Fibroblast of the aortic adventitia (primary cell): ENCODE measurements around the gene SYT14. TPM values are rescaled to one million over a fixed set of nuclear protein-coding genes. Genes with fewer than 3 reads are reported as not detected.
"Not testable (repeated sequence)": the region's sequence is repeated elsewhere in the genome, so short reads cannot be mapped to it uniquely, and the experiment has no call there.

Experiments used
- DNase-seq: peaks from one replicate; pipeline ENCODE4 v3.0.0-alpha.2; 2010; ENCODE audit warnings: low read depth
- H3K4me3 ChIP-seq: 2 replicates; pipeline ENCODE4 v1.5.1; 2011; ENCODE audit warnings: low read depth, mild to moderate bottlenecking, control low read depth, low read length, moderate library complexity
- total RNA-seq: library from RNA; depleted of rRNA; stranded (reverse); fragments of >200 nt; gene quantifications from 2 replicates; pipeline ENCODE4 v1.2.3, GENCODE V29; 2012; ENCODE audit warnings: low replicate concordance
- TF ChIP-seq, protein P1 (sequence below): IDR thresholded peaks from 2 replicates; pipeline ENCODE4 v1.5.1; 2011; ENCODE audit warnings: mild to moderate bottlenecking, low read length, control low read depth, inconsistent platforms; ENCODE audit not compliant: insufficient read depth

Gene SYT14
- total RNA-seq, 1 donor: 35.0 TPM

DNA sequence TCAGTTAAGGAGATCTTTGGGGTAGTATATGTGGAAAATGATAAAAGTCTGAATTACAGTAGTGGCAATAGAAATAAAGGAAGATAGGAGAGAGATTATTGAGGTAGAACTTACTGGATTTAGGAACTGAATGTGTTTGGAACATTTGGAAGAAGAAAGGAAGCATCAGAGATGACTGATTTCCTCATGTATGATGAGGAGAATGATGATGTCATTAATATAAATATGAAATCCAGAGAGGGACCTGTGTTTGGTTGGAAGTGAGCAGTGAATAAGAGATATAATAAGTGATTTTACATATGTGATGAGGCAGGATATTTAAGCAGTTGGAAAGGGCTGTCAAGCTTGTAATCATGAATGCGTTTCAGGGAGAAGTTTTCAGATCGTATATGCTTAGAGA lies 86.3 kb downstream of the SYT14 start:
- TF ChIP-seq, protein P1, sequence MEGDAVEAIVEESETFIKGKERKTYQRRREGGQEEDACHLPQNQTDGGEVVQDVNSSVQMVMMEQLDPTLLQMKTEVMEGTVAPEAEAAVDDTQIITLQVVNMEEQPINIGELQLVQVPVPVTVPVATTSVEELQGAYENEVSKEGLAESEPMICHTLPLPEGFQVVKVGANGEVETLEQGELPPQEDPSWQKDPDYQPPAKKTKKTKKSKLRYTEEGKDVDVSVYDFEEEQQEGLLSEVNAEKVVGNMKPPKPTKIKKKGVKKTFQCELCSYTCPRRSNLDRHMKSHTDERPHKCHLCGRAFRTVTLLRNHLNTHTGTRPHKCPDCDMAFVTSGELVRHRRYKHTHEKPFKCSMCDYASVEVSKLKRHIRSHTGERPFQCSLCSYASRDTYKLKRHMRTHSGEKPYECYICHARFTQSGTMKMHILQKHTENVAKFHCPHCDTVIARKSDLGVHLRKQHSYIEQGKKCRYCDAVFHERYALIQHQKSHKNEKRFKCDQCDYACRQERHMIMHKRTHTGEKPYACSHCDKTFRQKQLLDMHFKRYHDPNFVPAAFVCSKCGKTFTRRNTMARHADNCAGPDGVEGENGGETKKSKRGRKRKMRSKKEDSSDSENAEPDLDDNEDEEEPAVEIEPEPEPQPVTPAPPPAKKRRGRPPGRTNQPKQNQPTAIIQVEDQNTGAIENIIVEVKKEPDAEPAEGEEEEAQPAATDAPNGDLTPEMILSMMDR: no peak
- H3K4me3 ChIP-seq: no peak overlapping the region
- DNase-seq: no peak

DNA sequence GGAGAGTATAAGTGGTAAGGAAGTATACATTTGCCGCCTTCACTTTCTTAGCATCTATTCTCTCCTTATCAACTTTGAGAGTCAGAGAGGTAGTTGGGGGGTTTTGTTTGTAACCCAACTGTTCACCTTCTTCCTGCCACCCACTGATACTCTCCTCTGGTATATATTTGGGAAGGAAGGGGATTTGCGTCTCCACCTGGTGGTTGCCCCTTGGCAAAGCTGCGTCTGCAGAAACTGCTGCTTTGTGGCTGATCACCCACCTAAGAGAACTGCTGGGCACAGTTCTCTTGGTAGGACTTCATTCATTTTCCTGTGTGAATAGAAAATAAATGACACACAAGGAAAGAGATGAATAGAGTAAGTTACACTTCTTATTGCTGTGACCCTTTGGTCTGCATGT lies 87.0 kb downstream of the SYT14 start:
- TF ChIP-seq, protein P1: no peak
- no peak overlapping the region for H3K4me3 ChIP-seq
- DNase-seq: no peak

- no peak overlapping the region for H3K4me3 ChIP-seq
- TF ChIP-seq, protein P1: peak; percentile 15
- DNase-seq: no peak
Observed at GRCh38 chr1:210025870-210026269, 87.9 kb downstream of the SYT14 start.

- no peak overlapping the region for H3K4me3 ChIP-seq
- no peak for DNase-seq
- TF ChIP-seq, protein P1: no peak
Observed at GRCh38 chr1:210027994-210028393, 90.0 kb downstream of the SYT14 start.

DNA sequence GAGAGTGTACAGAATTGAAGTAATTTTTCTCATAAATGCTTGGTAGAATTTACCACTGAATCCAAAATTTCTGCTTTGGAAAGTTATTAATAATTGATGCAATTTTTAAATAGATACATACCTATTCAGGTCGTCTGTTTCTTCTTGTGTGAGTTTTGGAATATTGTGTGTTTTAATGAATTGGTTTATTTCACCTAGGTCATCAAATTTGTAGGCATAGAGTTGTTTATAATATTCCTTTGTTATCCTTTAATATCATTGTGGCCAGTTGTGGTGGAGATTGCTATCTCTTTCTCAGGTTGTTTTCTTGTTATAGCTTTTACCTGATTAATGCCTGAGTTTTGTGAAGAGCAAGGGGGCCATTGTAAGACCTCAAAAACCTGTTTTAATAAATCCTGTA lies 93.5 kb downstream of the SYT14 start:
- DNase-seq: no peak
- no peak overlapping the region for H3K4me3 ChIP-seq
- TF ChIP-seq, protein P1: no peak

- no peak for DNase-seq
- TF ChIP-seq, protein P1: no peak
- H3K4me3 ChIP-seq: no peak overlapping the region
Observed at GRCh38 chr1:210043058-210043457, 105.0 kb downstream of the SYT14 start.

DNA sequence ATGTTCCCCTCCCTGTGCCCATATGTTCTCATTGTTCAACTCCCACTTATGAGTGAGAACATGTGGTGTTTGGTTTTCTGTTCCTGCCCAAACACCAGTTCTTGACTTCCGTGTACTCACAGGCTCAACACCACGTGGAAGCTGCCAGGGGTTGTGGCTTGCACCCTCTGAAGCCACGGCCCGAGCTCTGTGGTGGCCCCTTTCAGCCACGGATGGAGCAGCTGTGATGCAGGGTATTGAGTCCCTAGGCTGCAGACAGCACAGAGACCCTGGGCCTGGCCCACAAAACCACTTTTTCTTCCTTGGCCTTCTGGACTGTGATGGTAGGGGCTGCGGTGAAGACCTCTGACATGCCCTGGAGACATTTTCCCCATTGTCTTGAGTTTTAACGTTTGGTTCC lies 111.6 kb downstream of the SYT14 start:
- H3K4me3 ChIP-seq: no peak overlapping the region
- DNase-seq: no peak
- TF ChIP-seq, protein P1: no peak

- not testable (repeated sequence) for DNase-seq, H3K4me3 ChIP-seq
Observed at GRCh38 chr1:210050491-210050890, 112.5 kb downstream of the SYT14 start.
